K562 (cell line): Measurements from ENCODE around the gene TLCD4. TPM values are rescaled to one million over a fixed set of nuclear protein-coding genes. Genes with fewer than 3 reads are reported as not detected.

ENCODE experiments used
- CBX3 ChIP-seq, 2 experiments: IDR thresholded peaks; 1 replicate in 1 of 2; 2 replicates in 1 of 2; pipeline ENCODE4 v1.6.1; 2012; ENCODE audit warnings: inconsistent platforms in 2 of 2, low read length in 2 of 2, borderline replicate concordance in 1 of 2, control low read depth in 1 of 2
- ELK3 ChIP-seq: fragments of 450-650 bp; formaldehyde crosslinking; IDR thresholded peaks from 2 replicates; pipeline ENCODE4 v1.4.0; 2020; ENCODE audit warnings: mild to moderate bottlenecking
- KAT2B ChIP-seq: IDR thresholded peaks from one replicate; pipeline ENCODE4 v1.6.1; 2012; ENCODE audit warnings: low read depth, mild to moderate bottlenecking, control low read depth, inconsistent platforms, low read length, moderate library complexity
- KDM1A ChIP-seq, 2 experiments: fragments of 450-650 bp; IDR thresholded peaks; 2 replicates each; pipeline ENCODE4 v1.6.1; 2016; ENCODE audit warnings: mild to moderate bottlenecking in 2 of 2
- SMARCA4 ChIP-seq: fragments of 450-650 bp; IDR thresholded peaks from 2 replicates; pipeline ENCODE4 v1.6.1; 2016
- TFE3 ChIP-seq: fragments of 450-650 bp; formaldehyde crosslinking; IDR thresholded peaks from 2 replicates; pipeline ENCODE4 v1.4.0; 2020; ENCODE audit warnings: mild to moderate bottlenecking, mixed read lengths
- THRA ChIP-seq: fragments of 450-650 bp; IDR thresholded peaks from 2 replicates; pipeline ENCODE4 v1.6.1; 2017; ENCODE audit warnings: mild to moderate bottlenecking, moderate library complexity
- U2AF2 ChIP-seq: fragments of 200-400 bp; formaldehyde crosslinking; optimal IDR thresholded peaks from 2 replicates; pipeline ENCODE3; 2017; ENCODE audit warnings: low read depth, mild to moderate bottlenecking, low read length
- ZNF143 ChIP-seq: sonication (generic); formaldehyde crosslinking; IDR thresholded peaks from 2 replicates; pipeline ENCODE4 v1.9.0; 2022; ENCODE audit warnings: mild to moderate bottlenecking, missing genetic modification reagents
- ZNF311 ChIP-seq: fragments of 250-450 bp; sonication (Bioruptor Pico); IDR thresholded peaks from 2 replicates; pipeline ENCODE4 v1.4.0; 2020; ENCODE audit warnings: mild to moderate bottlenecking, moderate library complexity
- ZNF76 ChIP-seq: fragments of 250-450 bp; sonication (Bioruptor Pico); IDR thresholded peaks from 2 replicates; pipeline ENCODE4 v1.4.0; 2020; ENCODE audit warnings: mild to moderate bottlenecking, moderate library complexity, borderline replicate concordance
- polyA plus RNA-seq, 8 experiments: library from polyadenylated mRNA; depleted of rRNA in 4 of 8; stranded (reverse) in 5 of 8; unstranded in 3 of 8; fragments of >200 nt; fragmentation: Nextera tagmentation in 2 of 8; fragmentation: Illumina TruSeq in 1 of 8; extraction: Ambion mirVana in 2 of 8; extraction: Trizol in 1 of 8; gene quantifications; 2 replicates each; pipeline versions ENCODE4 v1.2.1 to v1.2.3, GENCODE V29; 2011 to 2014; ENCODE audit warnings: inconsistent platforms in 1 of 8, missing spikeins in 1 of 8
- total RNA-seq, 7 experiments: library from RNA; depleted of rRNA in 6 of 7; stranded (reverse); fragments of >200 nt in 6 of 7; fragmentation: Illumina TruSeq in 2 of 7; extraction: Trizol in 2 of 7; gene quantifications; 2 replicates each; pipeline versions ENCODE4 v1.2.1 to v1.2.3, GENCODE V29; 2011 to 2021; ENCODE audit warnings: low replicate concordance in 1 of 7
- TF ChIP-seq, protein P1 (sequence below): fragments of 450-650 bp; IDR thresholded peaks from 2 replicates; pipeline ENCODE4 v1.6.1; 2016; ENCODE audit warnings: mild to moderate bottlenecking, moderate library complexity

TLCD4 gene
- total and polyA plus RNA-seq, 9 of the 15 experiments (the other 6 are each of a cell fraction or from before 2014, with no cell fraction given), result 3.5 to 19.8 (median 7.6) TPM

- peak in 1 of 2 experiments; percentile 13; a peak in 1 of 4 replicates for TF ChIP-seq KDM1A (IDR thresholded peaks at IDR 0.05)
- no peak for TF ChIP-seq ZNF76 (CRISPR knock-in tag)
- no peak for TF ChIP-seq ELK3 (CRISPR knock-in tag)
- no peak for TF ChIP-seq ZNF143 (CRISPR knock-in tag)
- TF ChIP-seq CBX3 (IDR thresholded peaks at IDR 0.05; ENCODE audit: borderline replicate concordance in 1 of 2, low read length in 2 of 2), result 0 out of 3 replicates have a peak, but pooled peaks of 1 of the 2 experiments have one; percentile 37
- no peak for TF ChIP-seq TFE3 (CRISPR knock-in tag)
- no peak for TF ChIP-seq ZNF311 (CRISPR knock-in tag)
- TF ChIP-seq THRA, result no peak
- no peak for TF ChIP-seq KAT2B
- TF ChIP-seq SMARCA4, result peak; percentile 44; the same call in 1 of the 2 replicates
- no peak for TF ChIP-seq U2AF2
- TF ChIP-seq, protein P1, sequence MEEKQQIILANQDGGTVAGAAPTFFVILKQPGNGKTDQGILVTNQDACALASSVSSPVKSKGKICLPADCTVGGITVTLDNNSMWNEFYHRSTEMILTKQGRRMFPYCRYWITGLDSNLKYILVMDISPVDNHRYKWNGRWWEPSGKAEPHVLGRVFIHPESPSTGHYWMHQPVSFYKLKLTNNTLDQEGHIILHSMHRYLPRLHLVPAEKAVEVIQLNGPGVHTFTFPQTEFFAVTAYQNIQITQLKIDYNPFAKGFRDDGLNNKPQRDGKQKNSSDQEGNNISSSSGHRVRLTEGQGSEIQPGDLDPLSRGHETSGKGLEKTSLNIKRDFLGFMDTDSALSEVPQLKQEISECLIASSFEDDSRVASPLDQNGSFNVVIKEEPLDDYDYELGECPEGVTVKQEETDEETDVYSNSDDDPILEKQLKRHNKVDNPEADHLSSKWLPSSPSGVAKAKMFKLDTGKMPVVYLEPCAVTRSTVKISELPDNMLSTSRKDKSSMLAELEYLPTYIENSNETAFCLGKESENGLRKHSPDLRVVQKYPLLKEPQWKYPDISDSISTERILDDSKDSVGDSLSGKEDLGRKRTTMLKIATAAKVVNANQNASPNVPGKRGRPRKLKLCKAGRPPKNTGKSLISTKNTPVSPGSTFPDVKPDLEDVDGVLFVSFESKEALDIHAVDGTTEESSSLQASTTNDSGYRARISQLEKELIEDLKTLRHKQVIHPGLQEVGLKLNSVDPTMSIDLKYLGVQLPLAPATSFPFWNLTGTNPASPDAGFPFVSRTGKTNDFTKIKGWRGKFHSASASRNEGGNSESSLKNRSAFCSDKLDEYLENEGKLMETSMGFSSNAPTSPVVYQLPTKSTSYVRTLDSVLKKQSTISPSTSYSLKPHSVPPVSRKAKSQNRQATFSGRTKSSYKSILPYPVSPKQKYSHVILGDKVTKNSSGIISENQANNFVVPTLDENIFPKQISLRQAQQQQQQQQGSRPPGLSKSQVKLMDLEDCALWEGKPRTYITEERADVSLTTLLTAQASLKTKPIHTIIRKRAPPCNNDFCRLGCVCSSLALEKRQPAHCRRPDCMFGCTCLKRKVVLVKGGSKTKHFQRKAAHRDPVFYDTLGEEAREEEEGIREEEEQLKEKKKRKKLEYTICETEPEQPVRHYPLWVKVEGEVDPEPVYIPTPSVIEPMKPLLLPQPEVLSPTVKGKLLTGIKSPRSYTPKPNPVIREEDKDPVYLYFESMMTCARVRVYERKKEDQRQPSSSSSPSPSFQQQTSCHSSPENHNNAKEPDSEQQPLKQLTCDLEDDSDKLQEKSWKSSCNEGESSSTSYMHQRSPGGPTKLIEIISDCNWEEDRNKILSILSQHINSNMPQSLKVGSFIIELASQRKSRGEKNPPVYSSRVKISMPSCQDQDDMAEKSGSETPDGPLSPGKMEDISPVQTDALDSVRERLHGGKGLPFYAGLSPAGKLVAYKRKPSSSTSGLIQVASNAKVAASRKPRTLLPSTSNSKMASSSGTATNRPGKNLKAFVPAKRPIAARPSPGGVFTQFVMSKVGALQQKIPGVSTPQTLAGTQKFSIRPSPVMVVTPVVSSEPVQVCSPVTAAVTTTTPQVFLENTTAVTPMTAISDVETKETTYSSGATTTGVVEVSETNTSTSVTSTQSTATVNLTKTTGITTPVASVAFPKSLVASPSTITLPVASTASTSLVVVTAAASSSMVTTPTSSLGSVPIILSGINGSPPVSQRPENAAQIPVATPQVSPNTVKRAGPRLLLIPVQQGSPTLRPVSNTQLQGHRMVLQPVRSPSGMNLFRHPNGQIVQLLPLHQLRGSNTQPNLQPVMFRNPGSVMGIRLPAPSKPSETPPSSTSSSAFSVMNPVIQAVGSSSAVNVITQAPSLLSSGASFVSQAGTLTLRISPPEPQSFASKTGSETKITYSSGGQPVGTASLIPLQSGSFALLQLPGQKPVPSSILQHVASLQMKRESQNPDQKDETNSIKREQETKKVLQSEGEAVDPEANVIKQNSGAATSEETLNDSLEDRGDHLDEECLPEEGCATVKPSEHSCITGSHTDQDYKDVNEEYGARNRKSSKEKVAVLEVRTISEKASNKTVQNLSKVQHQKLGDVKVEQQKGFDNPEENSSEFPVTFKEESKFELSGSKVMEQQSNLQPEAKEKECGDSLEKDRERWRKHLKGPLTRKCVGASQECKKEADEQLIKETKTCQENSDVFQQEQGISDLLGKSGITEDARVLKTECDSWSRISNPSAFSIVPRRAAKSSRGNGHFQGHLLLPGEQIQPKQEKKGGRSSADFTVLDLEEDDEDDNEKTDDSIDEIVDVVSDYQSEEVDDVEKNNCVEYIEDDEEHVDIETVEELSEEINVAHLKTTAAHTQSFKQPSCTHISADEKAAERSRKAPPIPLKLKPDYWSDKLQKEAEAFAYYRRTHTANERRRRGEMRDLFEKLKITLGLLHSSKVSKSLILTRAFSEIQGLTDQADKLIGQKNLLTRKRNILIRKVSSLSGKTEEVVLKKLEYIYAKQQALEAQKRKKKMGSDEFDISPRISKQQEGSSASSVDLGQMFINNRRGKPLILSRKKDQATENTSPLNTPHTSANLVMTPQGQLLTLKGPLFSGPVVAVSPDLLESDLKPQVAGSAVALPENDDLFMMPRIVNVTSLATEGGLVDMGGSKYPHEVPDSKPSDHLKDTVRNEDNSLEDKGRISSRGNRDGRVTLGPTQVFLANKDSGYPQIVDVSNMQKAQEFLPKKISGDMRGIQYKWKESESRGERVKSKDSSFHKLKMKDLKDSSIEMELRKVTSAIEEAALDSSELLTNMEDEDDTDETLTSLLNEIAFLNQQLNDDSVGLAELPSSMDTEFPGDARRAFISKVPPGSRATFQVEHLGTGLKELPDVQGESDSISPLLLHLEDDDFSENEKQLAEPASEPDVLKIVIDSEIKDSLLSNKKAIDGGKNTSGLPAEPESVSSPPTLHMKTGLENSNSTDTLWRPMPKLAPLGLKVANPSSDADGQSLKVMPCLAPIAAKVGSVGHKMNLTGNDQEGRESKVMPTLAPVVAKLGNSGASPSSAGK, result no peak
Observed at GRCh38 chr1:95116580-95117206, 462 bp upstream of the TLCD4 start (continued).
